Fibroblast of mammary gland (primary cell): ENCODE data around the gene TATDN2.
"Not testable (repeated sequence)": the region's sequence is repeated elsewhere in the genome, so short reads cannot be mapped to it uniquely, and the experiment has no call there.

ENCODE experiments used
- DNase-seq: peaks from one replicate; pipeline ENCODE4 v3.0.0-alpha.2; 2010; ENCODE audit warnings: low read depth
- H3K4me3 ChIP-seq: 2 replicates; pipeline ENCODE4 v1.5.1; 2011; ENCODE audit warnings: low read depth, mild to moderate bottlenecking, low read length, moderate library complexity; ENCODE audit not compliant: control insufficient read depth
- CTCF ChIP-seq: conservative IDR thresholded peaks from 2 replicates; pipeline ENCODE4 v1.5.1; 2011; ENCODE audit warnings: low read depth, low read length, inconsistent platforms; ENCODE audit not compliant: control insufficient read depth, insufficient read depth

Gene TATDN2

GRCh38 chr3:10260211-10260701, 12.0 kb downstream of the TATDN2 start:
- DNase-seq: no peak
- no peak for TF ChIP-seq CTCF
- no peak overlapping the region for H3K4me3 ChIP-seq

DNA sequence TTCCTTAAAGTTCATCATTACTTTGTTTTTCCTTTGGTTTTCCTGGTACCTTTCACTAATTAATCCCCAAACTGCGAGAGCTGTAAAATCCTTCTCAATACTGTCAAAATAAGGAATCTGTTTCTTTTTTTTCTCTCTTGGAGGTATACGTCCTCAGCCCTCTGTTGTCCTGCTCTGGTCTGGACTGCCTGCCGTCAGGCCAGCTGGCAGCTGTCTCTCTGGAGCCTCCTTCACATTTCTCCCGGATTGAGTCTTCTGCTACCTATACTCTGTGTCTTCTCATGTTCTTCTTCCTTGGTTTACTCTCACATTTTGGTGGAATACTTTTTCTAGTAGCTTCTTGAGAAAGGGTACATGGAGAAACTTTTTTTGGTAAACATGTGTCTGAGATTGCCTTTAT, 13.8 kb downstream of the TATDN2 start:
- DNase-seq: no peak
- TF ChIP-seq CTCF: no peak
- no peak overlapping the region for H3K4me3 ChIP-seq

- no peak overlapping the region for H3K4me3 ChIP-seq
- peak; percentile 55 for DNase-seq
- peak; percentile 56 for TF ChIP-seq CTCF
Measured at GRCh38 chr3:10263646-10264363, 15.5 kb downstream of the TATDN2 start.

DNA sequence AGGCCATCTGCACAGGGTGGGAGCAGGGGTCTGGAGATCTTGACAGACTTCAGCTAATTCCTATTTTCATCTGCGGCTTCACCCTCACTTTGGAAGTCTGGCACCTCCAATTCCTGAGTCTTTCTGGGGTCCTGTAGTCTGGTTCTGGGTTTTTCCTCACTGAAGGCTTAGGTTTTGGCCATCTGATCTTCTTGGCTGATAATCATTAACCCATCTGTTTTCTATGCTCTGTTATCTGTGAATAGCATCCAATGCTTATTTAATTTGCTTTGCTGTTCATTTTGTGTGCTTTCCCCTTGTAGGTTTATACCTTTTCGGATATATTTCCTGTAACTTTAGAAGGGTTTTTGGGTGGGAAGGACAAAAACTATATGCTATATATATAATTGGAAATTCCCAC, 17.6 kb downstream of the TATDN2 start:
- TF ChIP-seq CTCF: no peak
- H3K4me3 ChIP-seq: no peak overlapping the region
- no peak for DNase-seq

- DNase-seq, H3K4me3 ChIP-seq: not testable (repeated sequence)
Measured at GRCh38 chr3:10266936-10267335, 18.7 kb downstream of the TATDN2 start.

DNA sequence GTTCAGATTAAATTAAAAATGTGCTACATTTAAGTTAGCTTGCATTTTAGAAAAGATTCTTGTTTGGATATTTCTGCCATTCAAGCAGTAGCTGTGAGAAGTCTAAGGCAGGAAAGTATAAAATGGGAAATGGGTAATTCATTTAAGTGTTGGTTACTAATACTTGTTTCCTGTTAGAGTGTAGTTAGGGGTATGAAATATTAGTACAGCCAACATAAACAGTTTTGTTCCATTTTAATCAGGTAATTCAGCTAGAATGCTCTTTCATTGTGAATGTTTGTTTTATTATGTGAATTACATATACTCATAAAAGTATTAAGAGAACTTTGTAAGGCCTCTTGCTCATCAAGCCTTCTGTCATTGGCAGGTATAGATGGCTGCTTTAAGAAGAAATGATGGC, 19.9 kb downstream of the TATDN2 start:
- no peak for TF ChIP-seq CTCF
- no peak overlapping the region for H3K4me3 ChIP-seq
- DNase-seq: no peak

- H3K4me3 ChIP-seq: no peak overlapping the region
- TF ChIP-seq CTCF: no peak
- DNase-seq: no peak
Measured at GRCh38 chr3:10268930-10269329, 20.7 kb downstream of the TATDN2 start.
